GM21381 (cell line): ENCODE measurements around the gene COL23A1.

Experiments used
- ATAC-seq: cut with Tn5 transposase; IDR thresholded peaks from one replicate; pipeline ENCODE4 v1.9.1; 2021; ENCODE audit warnings: mild to moderate bottlenecking, moderate library complexity; ENCODE audit not compliant: unreplicated experiment

COL23A1 gene

GRCh38 chr5:178221282-178221681 lies 368.9 kb downstream of the COL23A1 start:
- ATAC-seq: no peak

GRCh38 chr5:178218827-178219226 lies 371.4 kb downstream of the COL23A1 start:
- no peak for ATAC-seq

GRCh38 chr5:178218237-178218776 lies 371.9 kb downstream of the COL23A1 start:
- no peak for ATAC-seq

- ATAC-seq: no peak
Measured at GRCh38 chr5:178216779-178217178, 373.4 kb downstream of the COL23A1 start.

GRCh38 chr5:178216088-178216534 lies 374.1 kb downstream of the COL23A1 start:
- ATAC-seq: no peak

- no peak for ATAC-seq
Measured at GRCh38 chr5:178215280-178216002, 374.8 kb downstream of the COL23A1 start.

- ATAC-seq: no peak
Measured at GRCh38 chr5:178214160-178214803, 375.9 kb downstream of the COL23A1 start.

GRCh38 chr5:178213748-178214151 lies 376.4 kb downstream of the COL23A1 start:
- ATAC-seq: no peak

- no peak for ATAC-seq
Measured at GRCh38 chr5:178213003-178213461, 377.2 kb downstream of the COL23A1 start.

- ATAC-seq: no peak
Measured at GRCh38 chr5:178212241-178213002, 377.8 kb downstream of the COL23A1 start.

- ATAC-seq: no peak
Measured at GRCh38 chr5:178211095-178212048, 378.8 kb downstream of the COL23A1 start.

GRCh38 chr5:178210686-178211085 lies 379.5 kb downstream of the COL23A1 start:
- ATAC-seq: no peak

- no peak for ATAC-seq
Measured at GRCh38 chr5:178210073-178210535, 380.1 kb downstream of the COL23A1 start.

- no peak for ATAC-seq
Measured at GRCh38 chr5:178209334-178210072, 380.7 kb downstream of the COL23A1 start.

GRCh38 chr5:178208540-178209227 lies 381.5 kb downstream of the COL23A1 start:
- no peak for ATAC-seq

- no peak for ATAC-seq
Measured at GRCh38 chr5:178207917-178208280, 382.3 kb downstream of the COL23A1 start.

- no peak for ATAC-seq
Measured at GRCh38 chr5:178207183-178207916, 382.8 kb downstream of the COL23A1 start.
